A673 (cell line): ENCODE data around the gene UBASH3A.

Experiments used
- EZH2 ChIP-seq: fragments of 200-600 bp; sonication (generic); IDR thresholded peaks from 2 replicates; pipeline ENCODE4 v1.6.1; 2017; ENCODE audit warnings: borderline replicate concordance, low read depth, mild to moderate bottlenecking, mixed read lengths, antibody characterized with exemption, low read length; ENCODE audit not compliant: poor library complexity, severe bottlenecking
- TF ChIP-seq, protein P1 (sequence below): fragments of 300-800, 200-600 bp; sonication (generic); conservative IDR thresholded peaks from 2 replicates; pipeline ENCODE4 v1.5.1; 2017; ENCODE audit warnings: low read depth, mild to moderate bottlenecking, antibody characterized with exemption, low read length, moderate library complexity, mixed read lengths

GRCh38 chr21:42475036-42475435 is 71.3 kb downstream of the UBASH3A start:
- TF ChIP-seq, protein P1, sequence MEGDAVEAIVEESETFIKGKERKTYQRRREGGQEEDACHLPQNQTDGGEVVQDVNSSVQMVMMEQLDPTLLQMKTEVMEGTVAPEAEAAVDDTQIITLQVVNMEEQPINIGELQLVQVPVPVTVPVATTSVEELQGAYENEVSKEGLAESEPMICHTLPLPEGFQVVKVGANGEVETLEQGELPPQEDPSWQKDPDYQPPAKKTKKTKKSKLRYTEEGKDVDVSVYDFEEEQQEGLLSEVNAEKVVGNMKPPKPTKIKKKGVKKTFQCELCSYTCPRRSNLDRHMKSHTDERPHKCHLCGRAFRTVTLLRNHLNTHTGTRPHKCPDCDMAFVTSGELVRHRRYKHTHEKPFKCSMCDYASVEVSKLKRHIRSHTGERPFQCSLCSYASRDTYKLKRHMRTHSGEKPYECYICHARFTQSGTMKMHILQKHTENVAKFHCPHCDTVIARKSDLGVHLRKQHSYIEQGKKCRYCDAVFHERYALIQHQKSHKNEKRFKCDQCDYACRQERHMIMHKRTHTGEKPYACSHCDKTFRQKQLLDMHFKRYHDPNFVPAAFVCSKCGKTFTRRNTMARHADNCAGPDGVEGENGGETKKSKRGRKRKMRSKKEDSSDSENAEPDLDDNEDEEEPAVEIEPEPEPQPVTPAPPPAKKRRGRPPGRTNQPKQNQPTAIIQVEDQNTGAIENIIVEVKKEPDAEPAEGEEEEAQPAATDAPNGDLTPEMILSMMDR = no peak
- no peak for TF ChIP-seq EZH2
